ENCODE results near the gene HSPB1.

HSPB1 gene

GRCh38 chr7:76278540-76278939 lies 23.9 kb upstream of the HSPB1 start:
- CTCF ChIA-PET = interaction anchor here (0.9 to 1.9 kb wide), 3 partner anchors 12 to 35 kb away, joined by 3 to 5 read pairs (median 4); no protein-coding TSS in a partner anchor

GRCh38 chr7:76280408-76280807 lies 22.1 kb upstream of the HSPB1 start:
- POLR2A ChIA-PET = no interaction called here
- H3K27ac ChIP-seq (ENCODE audit: extremely low read depth, low read depth, low read length) = no peak overlapping the region
- no peaks in the 10 kb centered on the region for H3K4me1 ChIP-seq (ENCODE audit: control insufficient read depth, insufficient read depth, low read length)
- no peaks in the 10 kb centered on the region for H3K36me3 ChIP-seq (ENCODE audit: control insufficient read depth in 2 of 2, insufficient read depth in 1 of 2, low read length in 2 of 2)
- H3K4me3 ChIP-seq (ENCODE audit: low read depth, low read length) = no peak overlapping the region
- CTCF ChIA-PET = interaction anchor here (0.8 kb wide), 1 partner anchor 38 kb away, joined by 3 read pairs; no protein-coding TSS in a partner anchor
- H3K9me3 ChIP-seq (ENCODE audit: control insufficient read depth, insufficient read depth, low read depth, low read length) = no peaks in the 10 kb centered on the region
- TF ChIP-seq ZNF692 (tag by site-specific recombination; IDR thresholded peaks at IDR 0.05) (no peak), PRDM4 (tag by site-specific recombination; IDR thresholded peaks at IDR 0.05) (no peak), ZNF654 (tag by site-specific recombination; IDR thresholded peaks at IDR 0.05; ENCODE audit: low read depth) (no peak), ZNF843 (tag by site-specific recombination; IDR thresholded peaks at IDR 0.05) (no peak), ZNF555 (tag by site-specific recombination; conservative IDR thresholded peaks at IDR 0.05) (no peak), INSM2 (tag by site-specific recombination; IDR thresholded peaks at IDR 0.05) (no peak), ZNF701 (tag by site-specific recombination; IDR thresholded peaks at IDR 0.05) (no peak), ZNF530 (tag by site-specific recombination; IDR thresholded peaks at IDR 0.05; ENCODE audit: low read depth) (no peak), ZNF792 (tag by site-specific recombination; IDR thresholded peaks at IDR 0.05) (no peak), ZNF274 (IDR thresholded peaks at IDR 0.05; ENCODE audit: low read length) (no peak), ZNF274 (tag by site-specific recombination; IDR thresholded peaks at IDR 0.05; ENCODE audit: borderline replicate concordance) (no peak), ZNF335 (tag by site-specific recombination; conservative IDR thresholded peaks at IDR 0.05) (no peak), ZNF549 (tag by site-specific recombination; IDR thresholded peaks at IDR 0.05) (no peak), ZNF660 (tag by site-specific recombination; IDR thresholded peaks at IDR 0.05) (no peak), ZBTB10 (tag by site-specific recombination; IDR thresholded peaks at IDR 0.05) (no peak)

More at GRCh38 chr7:76278540-76278939, 23.9 kb upstream of the HSPB1 start:
- Histone ChIP-seq H3K4me1 (ENCODE audit: control insufficient read depth, insufficient read depth, low read length) (no peaks in the 10 kb centered on the region), H3K9me3 (ENCODE audit: control insufficient read depth, insufficient read depth, low read depth, low read length) (no peaks in the 10 kb centered on the region), H3K27ac (ENCODE audit: extremely low read depth, low read depth, low read length) (no peak overlapping the region), H3K36me3 (ENCODE audit: control insufficient read depth in 2 of 2, insufficient read depth in 1 of 2, low read length in 2 of 2) (no peaks in the 10 kb centered on the region), H3K4me3 (ENCODE audit: low read depth, low read length) (no peak overlapping the region)
- POLR2A ChIA-PET = interaction anchor here (0.9 to 1.5 kb wide), 2 partner anchors 8 to 9 kb away, joined by 3 read pairs; no protein-coding TSS in a partner anchor
- TF ChIP-seq GFI1B (tag by site-specific recombination; IDR thresholded peaks at IDR 0.05) (no peak), HOXA7 (CRISPR knock-in tag; IDR thresholded peaks at IDR 0.05; ENCODE audit: borderline replicate concordance) (no peak), TSHZ1 (tag by site-specific recombination; IDR thresholded peaks at IDR 0.05; ENCODE audit: borderline replicate concordance) (no peak), ZNF580 (tag by site-specific recombination; IDR thresholded peaks at IDR 0.05) (no peak), SP2 (tag by site-specific recombination; IDR thresholded peaks at IDR 0.05) (peak; percentile 46), ZNF76 (tag by site-specific recombination; IDR thresholded peaks at IDR 0.05; ENCODE audit: borderline replicate concordance, low read depth) (no peak)
